Femur (tissue), 1 donor: ENCODE measurements around the gene CLTCL1.
"Not testable (repeated sequence)": the region's sequence is repeated elsewhere in the genome, so short reads cannot be mapped to it uniquely, and the experiment has no call there.

Source experiments
- DNase-seq: peaks from one replicate; pipeline ENCODE4 v3.0.0-alpha.2; 2017

Gene CLTCL1

DNA sequence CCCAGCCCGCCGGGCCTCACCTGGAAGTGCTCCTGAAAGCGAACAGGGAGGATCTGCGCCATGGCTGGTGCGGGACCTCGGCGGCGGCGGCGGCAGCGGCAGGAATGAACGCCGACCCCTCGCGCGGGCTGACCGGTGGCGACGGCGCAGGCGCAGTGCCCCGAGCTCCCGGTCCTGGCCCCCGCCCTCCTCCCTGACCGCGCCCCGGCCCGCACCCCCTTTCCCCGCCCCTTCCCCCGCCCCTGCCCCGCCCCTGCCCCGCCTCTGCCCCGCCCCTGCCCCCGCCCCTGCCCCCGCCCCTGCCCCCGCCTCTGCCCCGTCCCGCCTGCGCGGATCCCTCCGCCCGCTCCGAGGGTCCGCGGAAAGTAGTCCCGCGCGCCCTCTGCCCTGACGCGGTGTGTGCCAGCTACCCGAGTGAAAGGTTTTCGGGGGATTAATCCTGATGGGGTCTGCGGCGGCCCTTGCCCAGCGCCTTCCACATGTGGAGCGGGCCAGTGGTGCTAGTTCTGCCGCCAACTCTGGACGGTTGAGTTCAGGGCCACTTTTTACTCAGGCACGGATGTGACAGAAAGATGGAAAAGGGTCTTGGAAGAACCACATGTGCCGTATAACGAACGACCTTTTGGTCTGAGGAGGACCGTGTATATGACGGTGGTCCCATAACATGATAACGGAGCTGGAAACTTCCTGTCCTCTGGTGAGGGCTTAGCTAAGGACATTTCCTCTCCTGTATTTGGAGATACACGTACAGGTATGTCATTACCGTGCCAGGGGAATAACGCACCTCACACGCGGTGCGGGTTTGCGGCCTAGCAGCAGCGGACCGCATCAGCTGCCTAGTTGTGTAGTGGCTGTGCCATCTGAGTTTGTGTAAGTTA lies at the start of gene CLTCL1:
CLTCL1 (minus strand) TSS at position 140 of the 878 bp plus-strand sequence; CDS start at position 62, 78 bp downstream.
- DNase-seq, result peak; percentile 91

GRCh38 chr22:19337137-19337536 lies 45.6 kb upstream of the CLTCL1 start:
- DNase-seq, result no peak

DNA sequence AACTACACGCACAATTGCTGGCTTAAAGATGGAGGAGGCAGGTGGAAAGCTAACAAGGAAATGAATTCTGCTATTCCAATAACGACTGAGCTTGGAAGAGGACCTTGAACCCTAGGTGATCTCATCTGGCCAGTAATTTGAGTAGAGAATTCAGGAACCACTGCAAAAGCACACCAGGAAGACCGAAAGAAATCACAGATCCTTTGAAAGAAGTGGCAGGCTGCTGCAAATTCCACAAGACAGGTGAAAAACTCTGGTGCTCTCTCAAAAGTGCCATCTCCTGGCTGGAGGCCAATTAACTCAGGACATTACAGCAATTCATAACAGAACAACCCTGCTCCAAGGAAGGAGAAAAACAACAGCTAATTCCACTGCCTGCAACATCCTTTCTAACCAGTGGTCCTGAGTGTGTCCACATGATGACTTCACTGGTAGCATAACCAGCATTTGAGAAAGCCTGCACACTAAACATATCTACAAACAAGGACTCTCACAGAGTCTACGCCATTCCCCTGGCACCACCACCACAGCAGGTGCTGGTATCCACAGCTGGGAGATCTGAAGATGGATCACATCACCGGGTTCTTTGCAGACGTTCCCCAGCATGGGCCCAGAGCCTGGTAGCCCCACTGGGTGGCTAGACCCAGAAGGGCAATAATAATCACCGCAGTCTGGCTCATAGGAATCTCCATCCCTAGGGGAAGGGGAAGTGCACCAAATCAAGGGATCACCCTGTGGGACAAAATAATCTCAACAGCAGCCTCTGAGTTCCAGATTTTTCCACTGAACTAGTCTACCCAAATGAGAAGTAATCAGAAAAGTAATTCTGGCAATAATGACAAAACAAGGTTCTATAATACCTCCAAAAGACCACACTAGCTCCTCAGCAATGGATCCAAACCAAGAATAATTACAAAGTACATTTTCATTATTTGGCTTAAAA lies 44.9 kb upstream of the CLTCL1 start:
- DNase-seq, result no peak

DNA sequence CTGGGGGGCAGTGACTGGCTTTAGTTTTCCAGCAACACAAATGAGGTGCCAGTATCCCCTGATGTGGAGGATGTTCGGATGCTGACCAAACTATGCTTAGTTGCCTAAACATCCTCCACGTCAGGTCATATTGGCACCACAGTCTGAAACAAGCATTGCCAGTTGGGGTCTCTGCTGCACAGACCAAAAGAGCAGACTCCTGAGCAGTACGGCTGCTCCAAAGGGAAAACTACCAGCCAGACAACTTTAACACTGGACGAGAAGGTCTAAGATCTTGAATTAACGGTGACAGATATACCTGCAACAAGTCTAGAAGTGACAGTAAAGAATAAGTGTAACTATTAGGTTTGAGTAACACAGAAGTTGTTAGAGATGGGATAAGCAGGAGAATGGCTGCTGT lies 40.5 kb upstream of the CLTCL1 start:
- DNase-seq, result no peak

GRCh38 chr22:19331474-19331873 lies 40.0 kb upstream of the CLTCL1 start:
- no peak for DNase-seq

DNA sequence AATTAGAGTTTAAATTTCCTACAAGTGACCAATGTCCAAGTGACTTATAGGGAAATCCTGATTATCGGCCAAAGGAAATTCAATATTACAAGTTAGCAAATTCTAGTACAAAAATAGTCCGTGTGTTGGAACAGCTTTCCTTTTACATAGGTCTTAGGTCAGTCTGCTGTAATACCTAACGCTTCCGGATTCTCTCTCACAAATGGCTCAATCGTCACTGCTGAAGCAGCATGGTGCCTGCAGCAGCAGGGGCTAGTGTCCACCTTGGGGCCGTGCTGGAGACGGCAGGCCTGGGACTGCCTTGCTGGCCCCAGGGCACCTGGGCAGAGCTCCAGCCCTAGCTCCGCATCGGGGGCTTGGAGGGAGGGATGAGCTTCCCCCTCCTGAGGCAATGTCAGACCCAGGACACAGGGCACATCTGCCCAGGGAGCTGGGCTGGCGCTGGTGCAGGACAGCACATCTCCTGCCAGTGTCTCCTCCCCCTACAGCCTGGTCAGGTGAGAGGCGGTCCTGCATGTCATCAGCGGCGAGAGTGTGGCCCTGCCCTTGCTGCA lies 39.4 kb upstream of the CLTCL1 start:
- no peak for DNase-seq

DNA sequence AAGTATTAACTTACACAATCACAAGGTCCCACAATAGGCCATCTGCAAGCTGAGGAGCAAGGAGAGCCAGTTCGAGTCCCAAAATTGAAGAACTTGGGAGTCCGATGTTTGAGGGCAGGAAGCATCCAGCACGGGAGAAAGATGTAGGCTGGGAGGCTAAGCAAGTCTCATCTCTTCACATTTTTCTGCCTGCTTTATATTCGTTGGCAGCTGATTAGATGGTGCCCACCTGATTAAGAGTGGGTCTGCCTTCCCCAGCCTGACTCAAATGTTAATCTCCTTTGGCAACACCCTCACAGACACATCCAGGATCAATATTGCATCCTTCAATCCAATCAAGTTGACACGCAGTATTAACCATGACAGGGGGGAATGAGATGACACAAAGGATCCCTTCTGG lies 38.7 kb upstream of the CLTCL1 start:
- DNase-seq, result not testable (repeated sequence)

DNA sequence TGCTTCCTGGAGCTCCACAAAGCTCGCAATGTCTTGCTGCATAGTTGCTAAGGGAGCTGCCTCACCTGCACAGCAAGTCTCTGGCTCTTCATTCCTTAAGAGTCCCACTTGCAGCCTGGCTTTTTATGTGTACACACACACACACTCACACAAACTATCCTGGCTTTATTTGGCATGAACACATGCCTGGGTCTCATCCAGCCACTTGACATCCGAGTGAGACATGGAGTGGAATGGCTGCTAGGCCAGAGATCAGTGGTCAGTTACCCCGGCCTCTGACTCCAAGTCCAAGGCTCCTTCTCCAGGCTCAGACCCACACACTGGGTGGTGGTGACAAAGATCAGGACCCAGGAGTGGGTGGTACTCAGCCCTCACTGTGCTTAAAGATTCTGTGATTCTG lies 37.9 kb upstream of the CLTCL1 start:
- no peak for DNase-seq

DNA sequence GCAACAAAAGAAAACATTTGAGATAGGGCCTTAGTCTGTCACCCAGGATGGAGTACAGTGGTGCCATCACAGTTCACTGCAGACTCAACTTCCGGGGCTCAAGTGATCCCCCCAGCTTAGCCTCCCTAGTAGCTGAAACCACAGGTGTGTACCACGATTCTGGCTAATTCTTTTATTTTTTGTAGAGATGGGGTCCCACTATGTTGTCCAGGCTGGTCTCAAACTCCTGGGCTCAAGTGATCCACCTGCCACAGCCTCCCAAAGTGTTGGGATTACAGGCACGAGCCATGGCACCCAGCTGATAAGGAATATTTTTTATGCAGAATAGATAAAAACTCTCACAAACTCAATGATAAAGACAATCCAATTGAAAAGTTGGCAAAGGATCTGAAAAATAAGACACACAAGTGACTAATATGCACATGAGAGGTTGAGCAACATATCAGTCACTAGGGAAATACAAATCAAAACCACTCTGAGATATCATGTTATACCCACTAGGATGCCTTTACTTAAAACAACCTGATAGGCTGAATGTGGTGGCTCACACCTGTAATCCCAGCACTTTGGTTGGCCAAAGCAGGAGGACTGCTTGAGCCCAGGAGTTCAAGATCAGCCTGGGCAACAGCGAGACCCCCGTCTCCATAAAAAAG lies 33.9 kb upstream of the CLTCL1 start:
- DNase-seq, result no peak

DNA sequence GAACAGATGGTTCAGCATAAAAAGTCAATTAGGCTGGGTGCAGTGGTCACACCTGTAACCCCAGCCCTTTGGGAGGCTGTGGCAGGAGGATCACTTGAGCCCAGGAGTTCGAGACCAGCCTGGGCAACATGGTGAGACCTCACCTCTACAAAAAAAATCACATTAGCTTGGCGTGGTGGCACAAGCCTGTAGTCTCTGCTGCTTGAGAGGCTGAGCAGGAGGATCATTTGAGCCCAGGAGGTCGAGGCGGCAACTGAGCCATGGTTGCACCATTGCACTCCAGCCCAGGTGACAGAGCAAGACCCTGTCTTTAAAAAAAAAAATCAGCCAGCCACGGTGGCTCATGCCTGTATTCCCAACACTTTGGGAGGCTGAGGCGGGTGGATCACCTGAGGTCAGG lies 31.9 kb upstream of the CLTCL1 start:
- not testable (repeated sequence) for DNase-seq

DNA sequence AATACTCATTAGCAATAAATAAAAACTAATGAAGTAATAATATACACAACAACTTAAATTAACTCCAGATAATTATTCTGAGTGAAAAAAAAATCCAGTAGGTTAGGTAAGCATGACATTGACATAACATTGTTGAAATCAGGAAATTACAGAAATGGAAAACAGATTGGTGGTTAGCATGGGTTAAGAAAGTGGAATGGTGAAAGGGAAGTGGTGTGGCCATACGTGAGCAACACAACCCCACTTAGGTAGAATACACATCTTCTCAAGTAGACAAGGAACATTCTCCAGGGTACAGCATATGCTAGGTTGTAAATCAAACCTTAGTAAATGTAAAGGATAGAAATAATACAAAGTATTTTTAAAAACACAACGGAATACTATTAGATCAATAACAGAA lies 30.2 kb upstream of the CLTCL1 start:
- DNase-seq, result no peak

GRCh38 chr22:19320136-19320535 lies 28.6 kb upstream of the CLTCL1 start:
- not testable (repeated sequence) for DNase-seq

GRCh38 chr22:19319281-19319680 lies 27.8 kb upstream of the CLTCL1 start:
- no peak for DNase-seq

DNA sequence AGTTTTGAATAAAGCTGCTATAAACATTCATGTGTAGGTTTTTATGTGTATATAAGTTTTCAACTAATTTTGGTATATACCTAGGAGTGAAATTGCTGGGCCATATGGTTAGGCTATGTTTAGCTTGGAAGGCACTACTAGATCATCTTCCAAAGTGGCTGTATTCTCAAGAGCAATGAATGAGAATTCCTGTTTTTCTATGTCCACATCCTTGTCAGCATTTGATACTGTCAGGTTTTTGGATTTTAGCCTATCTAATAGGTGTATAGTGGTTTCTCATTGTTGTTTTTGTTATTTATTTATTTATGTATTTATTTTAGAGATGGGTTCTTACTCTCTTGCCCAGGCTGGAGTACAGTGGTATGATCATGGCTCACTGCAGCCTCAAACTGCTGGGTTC lies 26.3 kb upstream of the CLTCL1 start:
- no peak for DNase-seq

DNA sequence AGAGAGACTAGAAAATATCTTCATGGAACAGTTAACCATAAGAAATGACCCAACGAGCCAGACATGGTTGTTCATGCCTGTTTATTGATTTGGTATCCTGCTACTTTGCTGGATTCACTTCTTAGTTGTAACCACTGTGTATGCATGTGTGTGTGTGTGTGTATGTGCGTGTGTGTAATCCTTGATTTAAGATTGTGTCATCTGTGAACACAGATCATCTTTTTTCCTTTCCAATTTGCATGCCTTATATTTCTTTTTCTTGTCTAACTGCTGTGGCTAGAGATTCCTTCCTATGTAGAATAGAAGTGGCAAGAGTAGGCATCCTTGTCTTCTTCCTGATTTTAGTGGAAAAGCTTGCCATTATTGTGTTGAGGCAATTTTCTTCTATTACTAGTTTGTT lies 16.4 kb upstream of the CLTCL1 start:
- no peak for DNase-seq

DNA sequence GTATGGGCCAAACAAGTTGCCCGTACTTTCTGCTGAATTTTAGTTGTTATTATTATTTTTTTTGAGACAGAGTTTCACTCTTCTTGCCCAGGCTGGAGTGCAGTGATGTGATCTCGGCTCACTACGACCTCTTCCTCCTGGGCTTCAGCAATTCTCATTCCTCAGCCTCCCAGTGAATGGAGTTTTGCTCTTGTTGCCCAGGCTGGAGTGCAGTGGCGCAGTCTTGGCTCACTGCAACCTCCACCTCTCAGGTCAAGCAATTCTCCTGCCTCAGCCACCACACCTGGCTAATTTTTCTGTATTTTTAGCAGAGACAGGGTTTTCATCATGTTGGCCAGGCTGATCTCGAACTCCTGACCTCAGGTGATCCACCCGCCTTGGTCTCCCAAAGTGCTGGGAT lies 15.0 kb upstream of the CLTCL1 start:
- not testable (repeated sequence) for DNase-seq

GRCh38 chr22:19304547-19304946 lies 13.0 kb upstream of the CLTCL1 start:
- no peak for DNase-seq

DNA sequence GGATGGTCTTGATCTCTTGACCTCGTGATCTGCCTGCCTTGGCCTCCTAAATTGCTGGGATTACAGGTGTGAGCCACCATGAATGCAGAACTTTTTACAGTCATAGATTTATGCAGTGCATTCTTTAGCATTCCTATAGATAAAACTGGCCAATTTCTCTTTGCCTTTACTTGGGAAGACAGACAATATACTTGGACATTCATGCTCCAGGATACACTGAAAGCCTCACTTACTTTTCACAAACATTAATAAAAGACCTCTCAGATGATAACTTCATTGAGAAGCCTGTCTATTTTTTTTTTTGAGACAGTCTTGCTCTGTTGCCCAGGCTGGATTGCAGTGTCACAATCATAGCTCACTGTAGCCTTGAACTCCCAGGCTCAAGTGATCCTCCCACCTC lies 12.3 kb upstream of the CLTCL1 start:
- no peak for DNase-seq

DNA sequence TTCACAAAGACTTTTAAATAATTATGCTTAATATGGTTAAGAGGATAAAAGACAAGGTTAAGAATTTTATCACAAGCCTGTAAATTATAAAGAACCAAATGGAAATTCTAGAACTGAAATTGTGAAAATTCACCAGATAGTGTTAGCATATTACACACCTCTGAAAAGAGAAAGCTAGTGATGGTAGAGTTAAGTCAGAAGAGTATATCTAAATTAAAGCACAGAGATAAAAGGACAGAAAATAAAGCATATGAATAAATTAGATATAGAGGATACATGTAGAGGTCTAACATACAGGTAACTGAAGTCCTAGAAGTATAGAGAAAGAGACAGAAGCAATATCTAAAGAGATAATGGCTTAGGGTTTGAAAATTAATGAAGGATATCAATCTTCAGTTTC lies 4.2 kb upstream of the CLTCL1 start:
- no peak for DNase-seq

GRCh38 chr22:19292458-19293230 lies 1.1 kb upstream of the CLTCL1 start:
- DNase-seq, result peak; percentile 21

GRCh38 chr22:19291218-19291579 lies 320 bp downstream of the CLTCL1 start:
- peak; percentile 55 for DNase-seq
